Measurements from ENCODE around the gene TRABD. TPM values are rescaled to one million over a fixed set of nuclear protein-coding genes. Genes with fewer than 3 reads are reported as not detected.

Gene TRABD
- total RNA-seq, 1 donor from 2014 or later: 40.3 TPM

- no peak overlapping the region for H3K4me3 ChIP-seq
- H3K27me3 ChIP-seq: no peaks in the 10 kb centered on the region
- peaks cover 29% of the 10 kb centered on the region for H3K4me1 ChIP-seq
- no peak for DNase-seq (ENCODE audit: extremely low spot score in 2 of 2)
- intact Hi-C loops (cut with DNase I): no loop called here
- H3K27ac ChIP-seq: no peak overlapping the region
- H3K36me3 ChIP-seq: peaks cover 0 to 55% of the 10 kb centered on the region in 2 donors
- TF ChIP-seq POLR2A (IDR thresholded peaks at IDR 0.05) (no peak), POLR2AphosphoS5 (IDR thresholded peaks at IDR 0.05; ENCODE audit: insufficient read depth in 1 of 2, low read depth in 1 of 2) (no peak)
- TF ChIP-seq, protein P1, sequence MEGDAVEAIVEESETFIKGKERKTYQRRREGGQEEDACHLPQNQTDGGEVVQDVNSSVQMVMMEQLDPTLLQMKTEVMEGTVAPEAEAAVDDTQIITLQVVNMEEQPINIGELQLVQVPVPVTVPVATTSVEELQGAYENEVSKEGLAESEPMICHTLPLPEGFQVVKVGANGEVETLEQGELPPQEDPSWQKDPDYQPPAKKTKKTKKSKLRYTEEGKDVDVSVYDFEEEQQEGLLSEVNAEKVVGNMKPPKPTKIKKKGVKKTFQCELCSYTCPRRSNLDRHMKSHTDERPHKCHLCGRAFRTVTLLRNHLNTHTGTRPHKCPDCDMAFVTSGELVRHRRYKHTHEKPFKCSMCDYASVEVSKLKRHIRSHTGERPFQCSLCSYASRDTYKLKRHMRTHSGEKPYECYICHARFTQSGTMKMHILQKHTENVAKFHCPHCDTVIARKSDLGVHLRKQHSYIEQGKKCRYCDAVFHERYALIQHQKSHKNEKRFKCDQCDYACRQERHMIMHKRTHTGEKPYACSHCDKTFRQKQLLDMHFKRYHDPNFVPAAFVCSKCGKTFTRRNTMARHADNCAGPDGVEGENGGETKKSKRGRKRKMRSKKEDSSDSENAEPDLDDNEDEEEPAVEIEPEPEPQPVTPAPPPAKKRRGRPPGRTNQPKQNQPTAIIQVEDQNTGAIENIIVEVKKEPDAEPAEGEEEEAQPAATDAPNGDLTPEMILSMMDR (IDR thresholded peaks at IDR 0.05): no peak
- H3K9me3 ChIP-seq: no peaks in the 10 kb centered on the region
Measured at GRCh38 chr22:50210378-50211139, 24.8 kb downstream of the TRABD start.

DNA sequence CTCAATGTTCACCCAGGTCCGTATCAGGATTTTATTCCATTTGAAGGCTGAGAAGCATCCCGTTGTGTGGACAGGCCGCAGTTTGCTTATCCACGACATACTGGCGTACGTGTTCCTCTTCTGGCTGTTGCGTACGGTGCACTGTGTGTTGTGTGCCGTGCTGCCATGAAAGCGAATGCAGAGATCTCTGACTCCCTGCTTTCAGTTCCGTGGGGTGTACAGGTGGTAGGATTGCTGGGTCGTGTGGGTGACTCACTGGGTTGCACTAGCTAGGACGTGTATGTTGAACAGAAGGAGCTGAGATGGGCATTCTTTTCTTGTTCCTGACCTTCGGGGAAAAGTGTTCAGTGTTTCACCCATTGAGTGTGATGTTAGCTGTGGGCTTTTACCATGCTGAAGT is 25.4 kb downstream of the TRABD start:
- intact Hi-C loops (cut with DNase I): no loop called here
- Histone ChIP-seq H3K27me3 (no peaks in the 10 kb centered on the region), H3K4me1 (peaks cover 27% of the 10 kb centered on the region), H3K27ac (no peak overlapping the region), H3K9me3 (no peaks in the 10 kb centered on the region), H3K36me3 (peaks cover 0 to 61% of the 10 kb centered on the region in 2 donors), H3K4me3 (no peak overlapping the region)
- TF ChIP-seq POLR2A (IDR thresholded peaks at IDR 0.05) (no peak), POLR2AphosphoS5 (IDR thresholded peaks at IDR 0.05; ENCODE audit: insufficient read depth in 1 of 2, low read depth in 1 of 2) (no peak)
- TF ChIP-seq, protein P1 (IDR thresholded peaks at IDR 0.05): no peak
- no peak for DNase-seq (ENCODE audit: extremely low spot score in 2 of 2)

DNA sequence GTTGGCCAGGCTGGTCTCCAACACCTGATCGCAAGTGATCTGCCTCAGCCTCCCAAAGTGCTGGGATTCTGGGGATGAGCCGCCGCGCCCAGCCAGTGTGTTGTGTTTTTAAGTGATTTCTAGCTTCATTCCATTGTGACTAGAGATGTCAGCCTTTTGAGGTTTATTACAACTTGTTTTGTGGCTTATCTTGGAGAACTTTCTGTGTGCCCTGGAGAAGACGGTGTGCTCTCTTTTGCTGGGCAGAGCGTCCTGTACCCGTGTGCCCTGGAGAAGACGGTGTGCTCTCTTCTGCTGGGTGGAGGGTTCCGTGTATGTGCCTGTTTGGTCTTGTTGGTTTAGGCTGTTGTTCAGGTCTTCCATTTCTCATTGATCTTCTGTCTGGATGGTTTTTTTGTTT is 27.6 kb downstream of the TRABD start:
- TF ChIP-seq, protein P1 (IDR thresholded peaks at IDR 0.05): no peak
- TF ChIP-seq POLR2AphosphoS5 (IDR thresholded peaks at IDR 0.05; ENCODE audit: insufficient read depth in 1 of 2, low read depth in 1 of 2) (no peak), POLR2A (IDR thresholded peaks at IDR 0.05) (no peak)
- Histone ChIP-seq H3K36me3 (peaks cover 0 to 71% of the 10 kb centered on the region in 2 donors), H3K9me3 (no peaks in the 10 kb centered on the region), H3K27me3 (no peaks in the 10 kb centered on the region), H3K27ac (no peak overlapping the region), H3K4me1 (peaks cover 12% of the 10 kb centered on the region), H3K4me3 (no peak overlapping the region)
- DNase-seq (ENCODE audit: extremely low spot score in 2 of 2): no peak
- intact Hi-C loops (cut with DNase I): no loop called here

- no peaks in the 10 kb centered on the region for H3K9me3 ChIP-seq
- TF ChIP-seq POLR2A (IDR thresholded peaks at IDR 0.05) (no peak), POLR2AphosphoS5 (IDR thresholded peaks at IDR 0.05; ENCODE audit: insufficient read depth in 1 of 2, low read depth in 1 of 2) (no peak)
- TF ChIP-seq, protein P1 (IDR thresholded peaks at IDR 0.05): no peak
- H3K36me3 ChIP-seq: peaks cover 0 to 82% of the 10 kb centered on the region in 2 donors
- no peak overlapping the region for H3K4me3 ChIP-seq
- no peak for DNase-seq (ENCODE audit: extremely low spot score in 2 of 2)
- H3K4me1 ChIP-seq: no peaks in the 10 kb centered on the region
- no peak overlapping the region for H3K27ac ChIP-seq
- intact Hi-C loops (cut with DNase I): no loop called here
- H3K27me3 ChIP-seq: no peaks in the 10 kb centered on the region
Measured at GRCh38 chr22:50215297-50216054, 29.8 kb downstream of the TRABD start.

All from vagina (tissue), 2 donors.